GM18867 (cell line): ENCODE results near the gene S100A10.

Experiments used
- ATAC-seq: cut with Tn5 transposase; IDR thresholded peaks from one replicate; pipeline ENCODE4 v1.9.1; 2021; ENCODE audit warnings: mild to moderate bottlenecking, moderate library complexity; ENCODE audit not compliant: unreplicated experiment

Gene S100A10

DNA sequence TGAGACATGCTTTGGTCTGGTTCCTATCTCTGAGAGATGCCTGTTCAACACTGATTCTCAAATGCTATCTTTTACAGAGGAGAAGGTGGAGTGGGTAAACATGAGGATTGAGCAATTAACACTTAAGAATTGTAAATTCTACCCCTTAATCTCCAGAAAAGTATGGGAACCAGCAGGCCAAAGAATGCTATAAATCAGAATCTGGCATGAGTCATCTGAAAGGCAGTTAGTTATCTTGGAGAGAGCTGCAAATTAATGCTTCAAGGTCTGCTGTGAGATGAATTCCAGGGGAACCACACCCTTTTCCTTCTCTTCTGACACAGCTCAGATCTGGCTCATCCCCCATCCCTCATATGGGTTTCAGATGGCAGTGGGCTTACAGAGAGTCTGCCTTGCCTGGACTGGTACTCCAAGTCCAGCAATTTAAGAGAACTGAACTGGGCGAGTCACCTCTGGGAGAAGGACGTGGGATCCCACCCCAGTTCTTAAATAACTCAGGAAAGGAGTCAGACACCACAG lies 5.2 kb downstream of the S100A10 start:
- ATAC-seq = no peak

DNA sequence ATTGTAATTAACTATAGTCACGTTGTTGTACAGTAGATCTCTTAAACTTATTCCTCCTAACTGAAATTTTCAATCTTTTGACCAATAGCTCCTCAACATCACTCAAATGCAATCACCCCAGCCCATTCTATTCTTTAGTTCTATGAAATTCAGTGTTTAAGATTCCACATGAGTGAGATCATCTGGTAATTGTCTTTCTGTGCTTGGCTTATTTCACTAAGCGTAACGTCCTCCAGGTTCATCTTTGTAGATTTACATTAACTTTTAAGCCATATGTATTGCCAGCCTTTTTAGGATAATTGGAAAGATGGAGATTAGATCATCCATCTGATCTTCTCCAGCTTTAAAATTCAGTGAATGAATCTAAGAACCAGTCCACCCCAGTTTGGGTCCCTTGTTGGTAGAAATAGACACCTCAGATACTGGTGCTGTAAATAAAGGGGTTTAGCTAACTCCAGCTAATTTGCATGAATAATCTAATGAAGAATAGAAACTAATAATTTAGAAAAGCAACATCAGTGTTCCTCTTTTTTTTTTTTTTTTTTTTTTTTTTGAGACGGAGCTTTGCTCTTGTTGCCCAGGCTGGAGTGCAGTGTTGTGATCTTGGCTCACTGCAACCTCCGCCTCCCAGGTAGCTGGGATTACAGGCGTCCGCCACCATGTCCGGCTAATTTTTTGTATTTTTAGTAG lies 7.0 kb downstream of the S100A10 start:
- no peak for ATAC-seq

DNA sequence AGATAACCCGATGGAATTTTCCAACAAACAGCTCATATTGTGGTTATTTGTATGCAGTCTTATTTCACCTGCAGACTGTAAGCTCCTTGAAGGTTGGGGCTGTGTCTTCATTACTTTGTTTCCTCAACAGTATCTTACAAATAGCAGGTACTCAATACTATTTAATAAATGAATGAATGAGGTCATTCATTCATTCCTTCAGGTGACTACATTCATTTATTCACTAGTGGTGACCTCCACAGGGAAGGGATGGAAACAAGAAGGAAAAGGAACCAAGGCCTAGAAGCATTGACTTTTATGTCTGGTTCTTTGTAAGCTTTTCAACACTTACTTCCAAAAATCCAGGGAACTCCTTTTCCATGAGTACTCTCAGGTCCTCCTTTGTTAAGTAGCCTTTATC lies 7.9 kb downstream of the S100A10 start:
- ATAC-seq = no peak

DNA sequence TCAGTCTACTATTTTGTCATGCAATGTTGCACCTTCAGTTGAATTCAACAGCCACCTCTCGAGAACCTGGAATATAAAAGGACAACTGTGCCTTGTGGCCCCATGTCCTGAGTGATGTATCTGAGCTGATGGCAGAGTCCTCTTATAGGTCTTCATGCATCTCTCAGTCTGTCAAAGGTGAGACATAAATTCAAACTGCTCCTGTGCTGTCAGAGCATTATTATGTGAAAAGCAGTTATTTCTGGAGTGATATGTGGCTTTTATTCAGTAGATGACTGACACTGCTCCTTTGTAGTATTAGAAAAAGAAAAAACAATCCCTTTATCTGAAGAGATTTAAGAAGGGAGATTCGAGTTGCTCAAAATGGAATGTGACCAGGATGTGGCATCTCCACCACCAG lies 8.4 kb downstream of the S100A10 start:
- no peak for ATAC-seq

DNA sequence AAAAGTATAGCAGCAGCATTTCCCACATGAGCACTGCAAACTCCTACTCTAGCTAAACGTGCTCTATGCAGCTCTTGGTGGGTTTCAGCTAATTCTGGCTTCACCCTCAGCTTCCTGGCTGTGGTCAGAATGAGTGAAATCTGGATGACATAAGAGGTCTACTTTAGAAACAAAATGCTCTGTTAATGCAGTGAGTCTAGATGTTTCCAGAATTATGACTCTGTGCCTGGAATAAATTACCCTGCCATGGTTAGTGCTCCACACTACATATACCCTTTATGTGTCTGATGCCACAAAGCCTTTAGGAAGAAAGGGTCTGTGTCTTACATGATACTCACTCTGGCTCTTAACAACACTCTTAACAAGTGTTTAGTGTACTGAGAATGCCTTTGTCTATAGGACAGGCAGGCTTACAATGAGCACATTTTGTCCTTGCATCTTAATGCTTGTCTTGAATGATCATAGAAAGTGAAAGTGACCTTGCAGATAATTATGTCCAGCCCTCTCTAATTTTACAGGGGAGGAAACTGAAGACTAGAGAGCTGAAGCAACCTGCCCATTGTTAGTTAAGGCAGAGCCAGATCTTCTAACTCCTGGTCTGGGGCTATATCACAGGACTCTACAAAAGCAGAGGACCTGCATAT lies 9.2 kb downstream of the S100A10 start:
- peak; percentile 90 for ATAC-seq

GRCh38 chr1:151982300-151983005 lies 11.2 kb downstream of the S100A10 start:
- no peak for ATAC-seq

GRCh38 chr1:151981178-151981525 lies 12.5 kb downstream of the S100A10 start:
- ATAC-seq = no peak

DNA sequence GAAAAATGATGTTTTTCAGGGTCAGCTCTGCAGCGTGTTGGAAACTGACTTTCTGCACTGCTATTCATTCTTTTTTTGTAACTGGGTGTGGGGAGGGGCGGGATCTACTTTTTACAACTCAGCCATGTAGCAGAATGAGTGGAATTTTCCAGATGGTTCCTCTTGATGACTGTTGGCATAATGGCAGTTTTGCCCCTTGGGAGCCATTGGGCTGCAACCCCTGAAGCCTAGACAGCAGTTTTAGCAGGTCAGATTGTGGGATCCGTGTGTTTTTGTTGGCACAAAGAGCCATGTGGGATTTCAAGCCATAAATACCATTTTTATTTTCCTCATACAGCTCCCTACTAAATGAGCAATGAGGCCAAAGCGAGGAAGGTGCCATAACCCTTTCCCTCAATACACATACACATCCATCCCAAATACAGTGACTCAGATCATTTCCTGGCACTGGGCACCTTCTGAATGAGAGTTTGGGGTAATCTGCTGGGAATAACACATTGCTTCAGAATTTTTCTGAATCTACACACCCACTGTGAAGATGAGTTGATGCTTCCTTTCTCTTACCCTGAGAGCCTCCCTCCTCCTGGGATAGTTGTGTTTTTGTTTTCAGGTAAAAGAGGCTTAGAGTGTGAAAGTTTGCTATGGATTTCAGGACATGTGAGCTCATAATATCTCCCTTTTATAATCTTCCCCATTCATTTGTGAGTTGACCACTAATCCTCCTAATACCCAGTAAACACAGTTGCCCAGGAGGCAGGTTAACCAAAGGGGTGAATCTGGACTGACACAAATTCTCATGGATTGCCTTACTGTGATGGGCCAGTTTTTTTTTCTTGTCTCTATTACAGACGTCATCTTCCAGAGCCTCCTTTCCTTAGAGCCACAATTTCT lies 13.1 kb downstream of the S100A10 start:
- ATAC-seq = no peak

DNA sequence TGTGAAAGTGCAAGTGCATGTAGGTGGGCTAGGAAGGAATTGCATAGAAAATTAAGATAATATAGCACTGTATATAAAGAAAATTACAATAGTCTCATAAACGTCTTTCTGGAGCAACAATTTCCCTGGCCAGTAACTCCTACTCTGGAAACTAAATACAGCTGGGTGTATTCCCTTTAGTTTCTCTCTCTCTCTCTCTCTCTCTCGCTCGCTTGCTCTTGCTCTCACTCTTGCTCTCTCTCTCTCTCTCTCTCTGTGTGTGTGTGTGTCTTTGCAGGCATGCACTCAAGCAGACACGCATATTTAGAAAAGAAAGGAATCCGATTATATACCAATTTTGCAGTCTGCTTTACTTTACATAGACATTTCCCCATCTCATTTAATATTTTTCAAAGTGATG lies 14.7 kb downstream of the S100A10 start:
- ATAC-seq = no peak

- ATAC-seq = no peak
Observed at GRCh38 chr1:151977662-151978230, 15.9 kb downstream of the S100A10 start.

DNA sequence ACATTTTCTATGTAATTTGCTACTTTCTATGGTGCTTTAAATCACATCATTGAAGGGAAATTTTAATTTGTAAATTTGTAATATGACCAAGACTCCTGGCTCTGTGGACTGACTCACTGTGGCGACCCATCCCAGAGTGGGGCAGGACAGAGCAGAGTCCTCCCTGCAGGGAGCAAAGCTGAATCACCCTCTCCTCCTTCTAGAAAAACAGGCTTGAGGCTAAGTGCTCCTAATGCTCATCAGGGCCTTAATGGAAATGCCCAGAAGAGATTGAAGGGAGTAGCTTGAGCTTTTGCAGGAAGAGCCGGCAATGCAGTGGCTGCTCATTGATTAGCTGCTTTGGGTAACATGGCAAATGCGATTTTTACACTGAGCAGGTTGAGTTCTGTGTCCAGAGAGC lies 16.8 kb downstream of the S100A10 start:
- no peak for ATAC-seq

GRCh38 chr1:151976015-151976343 lies 17.7 kb downstream of the S100A10 start:
- no peak for ATAC-seq

DNA sequence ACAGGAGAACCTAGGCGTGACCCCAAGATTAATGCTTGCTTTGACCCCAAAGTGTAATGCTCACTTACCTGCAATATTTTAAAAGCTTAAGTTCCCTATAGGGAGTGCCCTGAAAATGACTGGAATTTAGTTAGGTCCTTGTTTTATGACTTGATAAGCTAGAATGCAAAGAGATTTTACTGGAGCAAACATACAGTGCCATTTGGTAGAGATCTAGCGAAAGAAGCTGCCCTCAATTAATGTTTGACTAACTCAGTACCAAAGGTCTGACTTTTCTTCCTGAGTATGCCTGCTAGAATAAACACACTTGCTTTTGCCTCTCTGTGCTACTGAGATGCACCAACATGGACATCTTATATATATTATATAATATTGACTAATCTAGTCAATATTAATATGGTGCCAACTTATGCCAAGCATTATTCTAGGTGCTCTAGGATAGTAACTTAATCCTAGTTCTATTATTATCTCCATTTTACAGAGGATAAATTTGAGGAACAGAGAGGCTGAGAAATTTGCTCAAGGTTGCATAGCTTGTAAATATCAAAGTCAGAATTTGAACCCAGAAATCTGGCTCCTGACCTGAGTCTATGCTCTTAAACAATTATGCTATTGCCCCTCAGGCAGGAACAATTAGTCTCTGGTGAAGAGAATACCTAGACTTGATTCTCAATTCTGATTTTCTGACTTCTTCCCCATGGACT lies 18.2 kb downstream of the S100A10 start:
- no peak for ATAC-seq

DNA sequence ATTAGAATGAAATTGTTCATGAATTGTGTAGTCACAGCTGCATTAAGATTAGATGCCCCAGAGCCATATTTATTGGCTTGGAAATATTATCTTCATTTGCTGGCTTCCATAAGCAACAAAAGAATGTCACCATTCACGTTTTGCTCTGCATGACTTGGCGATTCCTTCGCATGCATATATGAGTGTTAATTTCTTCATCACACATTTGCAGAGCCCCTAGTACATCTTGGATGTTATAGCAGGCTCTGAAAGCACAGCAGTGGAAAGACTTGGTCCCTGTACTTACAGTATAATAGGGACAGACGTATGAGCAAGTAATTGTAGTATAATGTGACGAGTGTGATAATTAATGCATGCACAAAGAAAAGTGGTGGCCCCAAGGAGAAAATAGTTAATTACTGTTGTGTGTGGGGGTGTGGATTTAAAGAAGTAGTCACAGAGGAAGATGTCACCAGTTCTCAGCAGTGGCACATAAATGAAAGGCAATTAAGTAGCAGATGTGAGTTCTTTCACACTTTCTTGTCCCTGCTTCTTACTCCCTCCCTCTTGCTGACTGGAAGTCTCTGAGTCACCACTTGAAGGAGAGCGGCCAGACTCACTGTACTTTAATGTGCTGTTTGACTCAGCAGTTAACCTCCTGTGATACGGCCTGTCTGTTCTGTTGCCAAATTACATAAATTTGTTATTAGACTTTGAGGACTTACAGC lies 21.0 kb downstream of the S100A10 start:
- no peak for ATAC-seq

DNA sequence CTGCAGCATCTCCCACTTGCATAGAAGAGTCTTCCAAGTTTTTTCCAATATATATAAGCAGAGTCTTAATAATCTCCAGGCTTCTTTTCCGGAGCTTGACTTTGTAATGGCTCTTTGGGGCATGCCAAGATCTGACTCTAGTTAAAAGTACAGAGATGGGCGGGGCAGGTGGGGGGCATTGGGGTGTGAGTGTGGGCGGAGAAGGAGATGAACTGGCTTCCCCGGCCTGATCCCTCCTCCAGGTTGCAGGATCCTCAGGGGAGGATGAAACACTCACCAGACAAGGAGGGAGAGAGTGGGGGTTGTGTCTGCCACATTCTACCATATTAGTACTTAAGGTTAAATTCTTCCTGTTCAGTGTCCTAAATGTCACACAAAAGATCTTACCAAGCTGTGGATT lies 23.0 kb downstream of the S100A10 start:
- no peak for ATAC-seq

DNA sequence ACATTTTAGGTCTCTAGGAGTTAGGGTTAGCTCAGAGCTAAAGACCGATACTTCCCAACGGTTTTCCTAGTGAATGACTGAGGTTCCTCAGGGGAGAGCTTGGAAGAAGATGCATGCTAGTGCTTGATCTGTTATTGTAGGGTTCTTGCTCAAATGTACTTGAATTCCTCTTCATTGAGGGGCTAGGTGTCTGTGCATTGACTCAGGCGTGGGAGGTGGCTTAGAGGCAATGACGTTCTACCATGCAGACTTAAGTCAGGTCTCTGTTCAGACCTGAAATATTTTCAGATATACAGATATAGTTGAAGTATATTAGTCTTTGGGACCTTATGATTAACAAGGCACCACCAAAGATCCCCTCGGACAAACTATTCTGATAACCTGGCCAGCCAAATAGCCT lies 23.5 kb downstream of the S100A10 start:
- ATAC-seq = no peak

DNA sequence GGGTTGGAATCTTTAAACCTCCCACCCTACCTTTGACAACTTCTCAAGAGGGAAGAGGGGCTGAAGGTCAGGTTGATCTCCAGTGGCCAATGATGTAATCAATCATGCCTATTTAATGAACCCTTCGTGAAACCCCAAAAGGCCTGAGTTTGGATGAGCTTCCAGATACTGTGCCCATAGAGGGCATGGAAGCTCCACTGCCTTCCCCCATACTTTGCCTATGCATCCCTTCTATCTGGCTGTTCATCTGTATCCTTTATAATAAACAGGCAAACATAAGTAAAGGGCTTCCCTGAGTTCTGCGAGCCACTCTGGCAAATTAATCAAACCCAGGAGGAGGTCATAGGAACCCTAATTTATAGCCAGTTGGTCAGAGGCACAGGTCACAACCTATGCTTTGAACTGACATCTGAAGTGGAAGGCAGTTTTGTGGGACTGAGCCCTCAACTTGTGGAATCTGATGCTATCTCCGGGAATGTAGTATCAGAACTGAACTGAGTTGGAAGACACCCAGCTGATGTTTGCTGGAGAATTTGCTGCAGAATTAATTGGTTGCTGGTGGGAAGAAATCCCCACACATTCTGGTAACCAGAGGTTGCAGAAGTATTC lies 24.8 kb downstream of the S100A10 start:
- no peak for ATAC-seq

GRCh38 chr1:151968058-151968457 lies 25.6 kb downstream of the S100A10 start:
- ATAC-seq = no peak

GRCh38 chr1:151967091-151967490 lies 26.6 kb downstream of the S100A10 start:
- no peak for ATAC-seq
